HG03103 (cell line): ENCODE data around the gene SMIM5.

ENCODE experiments used
- ATAC-seq: cut with Tn5 transposase; IDR thresholded peaks from one replicate; pipeline ENCODE4 v1.9.1; 2021; ENCODE audit warnings: low read depth; ENCODE audit not compliant: unreplicated experiment

Gene SMIM5

DNA sequence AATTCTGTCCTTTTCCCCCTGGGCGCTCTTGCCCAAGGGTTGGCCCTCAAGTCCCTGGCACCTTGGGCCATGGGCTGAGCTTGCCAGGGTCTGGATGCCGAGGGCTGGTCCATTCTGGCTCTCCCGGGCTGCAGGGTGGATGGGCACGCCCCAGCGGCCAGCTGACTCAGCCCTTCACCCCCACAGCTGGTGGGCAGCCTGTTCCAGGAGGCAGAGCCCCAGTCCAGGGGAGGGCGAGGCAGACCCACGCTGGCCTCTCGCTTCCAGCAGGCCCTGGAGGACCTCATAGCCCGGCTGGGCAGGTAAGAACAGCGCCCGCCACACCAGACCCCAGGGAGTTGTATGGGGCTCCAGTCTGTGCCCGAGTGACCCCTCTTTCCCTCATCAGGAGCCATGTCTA, 30.6 kb upstream of the SMIM5 start:
- no peak for ATAC-seq

DNA sequence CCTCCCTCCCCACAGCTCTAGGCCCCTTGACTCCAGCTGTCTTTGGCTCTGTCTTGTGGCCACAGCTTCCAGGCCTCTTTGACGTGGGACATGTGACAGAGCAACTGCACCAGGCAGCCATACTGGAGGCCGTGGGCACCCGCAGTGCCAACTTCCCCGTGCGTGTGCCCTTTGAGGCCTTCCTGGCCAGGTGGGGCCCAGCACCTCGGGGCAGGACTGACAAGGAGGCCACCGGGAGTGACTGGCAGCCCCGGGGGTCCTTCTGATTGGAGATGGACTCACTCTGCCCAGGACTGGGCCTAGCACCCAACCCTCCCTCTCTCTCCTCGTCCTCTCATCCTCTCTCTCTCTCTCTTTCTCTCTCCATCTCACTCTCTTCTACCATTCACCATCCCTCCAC, 30.1 kb upstream of the SMIM5 start:
- no peak for ATAC-seq

DNA sequence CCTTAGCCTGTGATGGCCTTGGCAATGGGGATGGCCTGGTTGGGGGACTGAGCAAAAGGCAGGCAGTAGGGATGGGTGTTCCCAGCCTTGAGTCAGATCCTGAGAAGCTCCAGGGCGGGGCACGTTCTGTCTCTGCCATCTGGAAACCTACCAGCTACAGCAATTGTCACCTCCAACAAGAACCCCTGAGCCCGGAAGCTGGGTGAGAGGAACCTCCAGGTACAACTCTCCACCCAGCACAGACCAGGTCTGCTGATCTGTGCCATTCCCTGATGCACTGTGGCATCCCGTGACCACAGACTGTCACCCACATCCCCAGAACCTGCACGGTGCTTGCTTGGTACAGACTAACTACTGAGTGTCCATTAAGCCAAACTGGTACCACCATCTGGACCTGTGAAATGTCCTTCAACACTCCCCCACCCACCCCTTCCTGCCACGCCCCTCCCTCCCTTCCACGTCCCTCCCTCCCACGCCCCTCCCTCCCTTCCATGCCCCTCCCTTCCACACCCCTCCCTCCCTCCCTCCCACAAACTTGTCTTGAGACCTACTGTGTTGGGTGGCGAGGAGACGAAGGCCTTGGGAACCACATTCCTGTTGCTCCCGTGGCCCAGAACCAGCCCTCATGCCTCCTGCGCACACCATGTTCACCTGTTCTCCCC, 29.1 kb upstream of the SMIM5 start:
- ATAC-seq, result no peak

DNA sequence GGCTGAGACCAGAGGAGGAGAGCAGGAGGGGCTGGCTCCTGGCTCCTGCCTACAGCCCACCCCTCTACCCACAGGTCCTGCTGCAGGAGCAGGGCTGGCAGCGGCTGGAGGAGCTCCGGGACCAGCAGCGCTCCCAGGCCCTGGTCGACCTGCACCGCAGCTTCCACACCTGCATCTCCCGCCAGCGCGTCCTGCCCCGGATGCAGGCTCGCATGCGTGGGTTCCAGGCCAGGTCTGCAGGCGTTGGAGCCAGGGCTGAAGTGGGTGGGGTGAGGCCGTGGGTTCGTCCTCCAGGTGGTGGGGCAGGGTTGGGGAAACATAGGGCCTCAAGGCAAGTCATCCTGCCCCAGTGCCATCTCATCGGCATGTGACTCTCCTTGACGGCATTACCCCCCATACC, 27.4 kb upstream of the SMIM5 start:
- ATAC-seq, result no peak

DNA sequence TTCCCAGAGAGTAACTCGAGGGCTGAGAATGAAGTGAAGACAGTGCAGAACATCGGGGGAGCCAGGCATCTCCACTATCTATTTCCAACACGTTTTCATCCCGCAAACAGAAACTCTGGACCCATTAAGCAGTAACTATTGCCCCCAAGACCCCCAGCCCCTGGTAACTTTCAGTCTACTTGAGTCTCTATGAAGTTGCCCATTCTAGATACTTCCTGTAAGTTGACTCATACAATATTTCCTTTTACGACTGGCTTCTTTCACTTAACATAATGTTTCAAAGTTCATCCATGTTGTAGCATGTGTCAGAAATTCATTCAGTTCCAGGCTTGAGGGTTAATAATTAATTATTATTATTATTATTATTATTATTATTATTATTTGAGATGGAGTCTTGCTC, 26.1 kb upstream of the SMIM5 start:
- ATAC-seq, result no peak

DNA sequence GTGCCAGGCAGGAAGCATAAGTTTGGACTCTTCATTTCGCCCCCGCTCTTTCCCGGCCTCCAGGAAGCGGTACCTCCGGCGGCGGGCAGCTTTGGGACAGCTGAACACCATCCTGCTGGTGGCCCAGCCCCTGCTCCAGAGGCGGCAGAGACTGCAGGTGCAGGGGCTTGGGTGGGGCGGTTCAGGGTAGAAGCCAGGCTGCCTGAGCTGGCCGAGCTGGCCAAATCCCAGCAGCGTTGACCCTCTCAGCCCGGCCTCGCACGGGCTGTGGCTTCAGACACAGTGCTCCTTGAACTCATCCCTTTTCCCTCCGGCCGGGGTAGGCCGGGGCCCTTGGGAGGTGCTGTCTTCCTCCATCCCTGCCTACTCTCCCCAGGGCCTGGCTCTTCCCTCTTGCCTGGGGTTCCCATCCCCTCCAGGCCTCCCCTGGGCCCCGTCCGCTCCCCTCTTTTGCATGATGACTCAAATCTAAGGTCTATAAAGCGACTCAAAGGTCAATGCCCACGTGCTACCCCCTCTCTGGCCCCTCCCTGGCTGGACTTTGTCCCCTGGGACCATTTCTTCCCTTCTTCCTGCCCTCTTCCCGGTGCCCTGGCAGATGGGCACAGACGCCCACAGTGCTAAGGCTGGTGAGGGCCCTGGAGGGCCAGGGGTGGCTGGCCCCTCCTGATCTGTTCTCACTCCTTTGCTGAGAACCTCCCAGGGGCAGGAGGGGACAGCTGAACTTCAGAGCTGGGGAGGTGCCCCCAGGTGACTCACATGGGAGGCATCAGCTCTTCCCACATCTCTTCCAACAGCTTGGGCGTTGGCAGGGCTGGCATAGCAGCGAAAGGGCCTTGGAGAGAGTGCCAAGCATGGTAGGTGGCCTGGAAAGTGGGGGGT, 22.9 kb upstream of the SMIM5 start:
- ATAC-seq, result no peak

DNA sequence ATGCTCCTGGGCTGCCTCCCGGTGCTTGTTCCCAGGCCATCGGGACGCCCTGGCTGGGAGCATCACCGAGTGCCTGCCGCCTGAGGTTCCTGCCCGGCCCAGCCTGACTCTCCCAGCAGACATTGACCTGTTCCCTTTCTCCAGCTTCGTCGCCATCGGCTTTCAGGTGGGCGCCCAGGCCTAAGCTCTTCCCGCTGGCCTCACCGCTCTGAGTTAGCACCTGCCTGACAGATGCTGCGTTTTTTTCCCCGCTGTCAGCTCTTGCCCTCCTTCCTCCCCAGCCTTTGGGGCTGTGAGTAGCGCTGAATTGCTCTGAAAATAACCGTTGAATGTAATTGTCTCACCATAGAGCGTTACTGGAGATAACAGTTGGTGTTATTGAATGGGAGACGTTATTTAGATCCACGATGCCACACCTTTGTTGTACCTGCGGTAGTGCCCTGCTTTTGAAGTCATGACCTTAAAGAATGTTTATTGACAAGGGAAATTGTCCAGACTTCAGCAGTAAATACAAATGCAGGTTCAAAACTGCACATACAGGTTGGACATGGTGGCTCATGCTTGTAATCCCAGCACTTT, 21.3 kb upstream of the SMIM5 start:
- ATAC-seq, result no peak

DNA sequence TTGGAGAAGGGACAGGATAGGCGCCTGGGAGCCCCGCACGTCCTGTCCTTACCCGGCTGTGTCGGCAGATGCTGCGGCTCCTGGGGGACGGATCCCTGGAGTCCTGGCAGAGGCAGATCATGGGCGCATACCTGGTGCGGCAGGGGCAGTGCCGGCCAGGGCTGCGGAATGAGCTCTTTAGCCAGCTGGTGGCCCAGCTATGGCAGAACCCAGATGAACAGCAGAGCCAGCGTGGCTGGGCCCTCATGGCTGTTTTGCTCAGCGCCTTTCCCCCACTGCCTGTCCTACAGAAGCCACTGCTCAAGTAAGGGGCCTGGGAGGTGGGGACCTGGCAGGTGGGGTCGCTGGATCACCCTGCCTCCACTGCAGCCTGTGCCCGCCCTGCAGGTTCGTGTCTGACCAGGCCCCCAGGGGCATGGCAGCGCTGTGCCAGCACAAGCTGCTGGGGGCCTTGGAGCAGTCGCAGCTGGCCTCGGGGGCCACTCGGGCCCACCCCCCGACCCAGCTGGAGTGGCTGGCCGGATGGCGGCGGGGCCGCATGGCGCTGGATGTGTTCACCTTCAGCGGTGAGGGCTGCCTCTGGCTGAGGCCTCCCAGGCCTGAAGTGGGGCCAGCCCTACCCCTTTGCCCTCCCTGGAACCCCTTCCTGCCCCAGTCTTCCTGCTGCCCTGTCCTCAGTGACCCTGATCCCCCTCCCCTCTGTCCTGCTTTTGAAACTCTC, 20.2 kb upstream of the SMIM5 start:
- no peak for ATAC-seq

DNA sequence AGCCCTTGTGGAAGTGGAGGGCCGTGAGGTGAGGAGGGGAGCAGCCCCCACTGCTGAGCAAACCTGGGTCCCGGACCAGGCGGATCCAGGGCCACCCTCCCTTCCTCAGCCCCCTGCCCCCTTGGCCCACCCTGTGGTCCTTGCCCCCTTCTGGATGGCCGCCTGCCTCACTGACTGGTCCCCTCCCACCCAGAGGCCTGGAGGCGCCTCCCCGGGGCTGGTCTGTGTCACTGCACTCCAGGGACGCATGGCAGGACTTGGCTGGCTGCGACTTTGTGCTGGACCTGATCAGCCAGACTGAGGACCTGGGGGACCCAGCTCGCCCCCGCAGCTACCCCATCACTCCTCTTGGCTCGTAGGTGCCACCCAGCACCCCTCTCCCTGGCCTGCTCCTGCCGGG, 19.2 kb upstream of the SMIM5 start:
- no peak for ATAC-seq

DNA sequence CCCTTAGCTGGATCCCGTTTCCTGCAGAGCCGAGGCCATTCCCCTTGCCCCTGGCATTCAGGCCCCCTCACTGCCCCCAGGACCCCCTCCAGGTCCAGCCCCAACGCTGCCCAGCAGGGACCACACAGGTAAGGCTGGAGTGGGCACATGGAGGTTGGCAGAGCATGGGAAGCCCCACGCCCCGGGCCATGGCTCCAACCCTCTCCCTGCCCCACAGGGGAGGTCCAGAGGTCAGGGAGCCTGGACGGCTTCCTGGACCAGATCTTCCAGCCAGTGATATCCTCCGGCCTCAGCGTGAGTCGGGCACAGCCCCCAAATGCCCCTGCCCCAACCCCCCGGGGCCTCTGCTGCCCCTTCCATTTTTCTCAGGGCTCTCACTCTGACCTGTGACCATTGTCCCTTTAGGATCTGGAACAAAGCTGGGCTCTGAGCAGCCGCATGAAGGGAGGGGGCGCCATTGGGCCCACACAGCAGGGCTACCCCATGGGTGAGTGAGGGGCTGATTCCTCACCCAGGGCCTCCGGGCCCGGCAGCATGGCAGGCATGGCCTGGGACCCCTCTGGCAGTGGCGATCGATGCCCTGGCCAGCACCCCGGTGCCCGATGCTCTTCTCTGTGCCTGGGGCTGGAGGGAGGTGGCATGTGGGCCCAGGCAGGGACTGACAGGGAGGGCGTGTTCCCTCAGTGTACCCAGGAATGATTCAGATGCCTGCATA, 18.5 kb upstream of the SMIM5 start:
- ATAC-seq, result no peak

DNA sequence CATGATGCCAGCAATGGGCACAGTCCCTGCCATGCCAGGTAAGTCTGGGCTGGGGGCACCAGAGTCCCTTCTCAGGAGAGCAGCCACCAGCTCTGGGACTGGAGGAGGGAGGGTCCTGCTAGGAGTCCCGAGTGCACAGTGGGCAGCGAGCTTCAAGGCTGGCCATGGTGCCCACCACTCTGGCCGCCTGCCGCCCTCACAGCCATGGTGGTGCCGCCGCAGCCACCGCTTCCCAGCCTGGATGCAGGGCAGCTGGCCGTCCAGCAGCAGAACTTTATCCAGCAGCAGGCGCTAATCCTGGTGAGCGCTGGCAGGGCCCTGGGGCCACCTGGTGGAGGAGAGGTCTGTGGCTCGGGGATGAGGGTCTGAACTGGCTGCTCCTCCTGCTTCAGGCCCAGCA, 17.9 kb upstream of the SMIM5 start:
- ATAC-seq, result no peak

DNA sequence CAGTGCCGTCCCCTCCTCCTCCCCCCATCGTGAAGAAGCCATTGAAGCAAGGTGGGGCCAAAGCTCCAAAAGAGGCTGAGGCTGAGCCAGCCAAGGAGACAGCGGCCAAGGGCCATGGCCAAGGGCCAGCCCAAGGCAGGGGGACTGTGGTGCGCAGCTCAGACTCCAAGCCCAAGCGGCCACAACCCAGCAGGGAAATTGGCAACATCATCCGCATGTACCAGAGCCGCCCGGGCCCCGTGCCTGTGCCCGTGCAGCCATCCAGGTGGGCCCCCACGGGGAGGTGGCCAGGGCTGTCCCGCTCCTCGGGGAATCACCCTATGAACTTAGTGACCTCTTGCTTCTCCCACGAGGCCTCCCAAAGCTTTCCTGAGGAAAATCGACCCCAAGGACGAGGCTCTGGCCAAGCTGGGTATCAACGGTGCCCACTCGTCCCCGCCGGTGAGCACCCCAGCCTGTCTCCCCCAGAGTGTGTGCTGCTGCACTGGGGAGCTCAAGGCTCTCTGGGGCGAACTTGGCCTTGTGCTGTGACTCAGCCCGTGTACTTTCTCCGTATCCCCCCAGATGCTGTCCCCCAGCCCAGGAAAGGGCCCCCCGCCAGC, 16.6 kb upstream of the SMIM5 start:
- no peak for ATAC-seq

DNA sequence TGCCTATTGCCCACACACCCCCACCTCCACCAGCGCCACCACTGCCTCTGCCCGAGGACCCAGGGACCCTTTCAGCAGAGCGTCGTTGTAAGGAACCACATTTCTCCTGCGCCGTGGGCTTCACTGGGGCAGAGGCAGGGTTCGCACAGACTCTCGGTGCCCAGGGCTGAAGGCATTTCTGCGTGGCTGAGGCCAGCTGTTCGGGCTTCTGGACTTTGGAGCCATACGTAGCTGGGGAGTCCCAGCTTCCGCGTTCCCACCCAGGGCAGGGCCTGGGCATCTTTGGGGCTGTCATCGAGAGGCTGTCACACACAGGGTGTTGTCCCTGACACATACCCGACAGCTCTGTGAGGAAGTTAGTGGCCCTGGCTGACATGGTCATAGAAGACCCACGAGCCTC, 16.0 kb upstream of the SMIM5 start:
- no peak for ATAC-seq

DNA sequence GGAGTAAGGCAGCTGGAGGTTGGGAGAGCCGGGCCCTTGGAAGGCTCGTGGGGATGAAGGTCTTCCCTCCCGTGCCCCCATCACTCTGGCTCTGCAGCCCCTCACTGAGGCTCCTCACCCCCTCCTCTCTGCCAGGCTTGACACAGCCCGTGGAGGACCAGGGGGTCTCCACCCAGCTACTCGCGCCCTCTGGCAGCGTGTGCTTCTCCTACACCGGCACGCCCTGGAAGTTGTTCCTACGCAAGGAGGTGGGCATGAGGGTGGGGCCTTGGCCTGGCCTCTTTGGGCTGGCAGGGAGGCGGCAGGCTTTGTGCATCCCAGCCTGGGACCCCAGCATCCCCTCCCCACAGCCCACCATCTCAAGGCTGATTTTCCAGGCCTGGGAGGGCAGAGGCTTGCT, 15.6 kb upstream of the SMIM5 start:
- no peak for ATAC-seq

DNA sequence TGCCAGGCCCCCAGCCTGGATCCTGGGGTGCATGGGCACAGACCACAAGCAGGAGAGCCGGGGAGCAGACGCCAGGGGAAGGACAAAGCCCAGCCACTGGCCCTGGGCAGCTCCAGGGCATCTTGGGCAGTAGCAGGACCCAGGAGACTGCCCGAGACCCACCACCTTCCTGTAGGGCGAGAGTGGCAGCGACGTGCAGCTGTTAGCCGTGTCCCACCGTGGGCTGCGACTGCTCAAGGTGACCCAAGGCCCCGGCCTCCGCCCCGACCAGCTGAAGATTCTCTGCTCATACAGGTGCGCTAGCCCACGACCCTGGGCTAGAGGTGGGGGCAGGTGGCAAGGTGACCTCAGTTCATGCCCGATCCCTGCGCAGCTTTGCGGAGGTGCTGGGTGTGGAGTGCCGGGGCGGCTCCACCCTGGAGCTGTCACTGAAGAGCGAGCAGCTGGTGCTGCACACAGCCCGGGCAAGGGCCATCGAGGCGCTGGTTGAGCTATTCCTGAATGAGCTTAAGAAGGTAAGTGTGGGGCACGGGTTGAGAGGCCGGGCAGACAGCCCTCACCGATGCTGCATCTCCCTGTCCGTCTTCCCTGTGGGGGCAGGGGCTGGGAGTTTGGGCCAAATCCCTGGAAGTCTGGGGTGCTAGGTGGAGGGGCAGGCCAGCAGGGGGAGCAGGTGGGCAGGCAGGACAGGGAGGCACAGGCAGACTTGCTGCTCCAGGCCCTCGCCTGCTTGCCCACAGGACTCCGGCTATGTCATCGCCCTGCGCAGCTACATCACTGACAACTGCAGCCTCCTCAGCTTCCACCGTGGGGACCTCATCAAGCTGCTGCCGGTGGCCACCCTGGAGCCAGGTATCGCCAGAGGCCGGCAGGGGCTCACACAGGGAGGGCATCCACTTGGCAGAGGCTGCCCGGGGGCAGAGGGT, 13.5 kb upstream of the SMIM5 start:
- no peak for ATAC-seq

DNA sequence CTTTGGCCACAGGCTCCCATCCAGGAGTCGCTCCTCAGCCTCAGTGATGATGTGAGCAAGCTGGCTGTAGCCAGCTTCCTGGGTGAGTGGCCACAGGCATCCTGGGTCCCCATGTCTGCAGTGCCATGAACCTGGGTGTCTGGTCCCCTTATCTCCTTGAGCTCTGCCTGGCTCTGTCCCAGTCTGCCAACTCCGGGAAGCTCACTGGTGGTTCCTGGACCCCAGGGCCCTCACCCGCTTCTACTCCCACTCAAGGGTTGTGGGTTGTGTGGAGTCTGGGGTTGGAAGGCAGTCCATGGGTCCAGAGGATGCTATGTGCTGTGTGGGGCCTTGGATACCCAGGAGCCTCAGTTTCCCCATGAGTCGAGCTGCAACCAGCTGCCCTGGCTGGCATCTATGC, 11.7 kb upstream of the SMIM5 start:
- no peak for ATAC-seq

DNA sequence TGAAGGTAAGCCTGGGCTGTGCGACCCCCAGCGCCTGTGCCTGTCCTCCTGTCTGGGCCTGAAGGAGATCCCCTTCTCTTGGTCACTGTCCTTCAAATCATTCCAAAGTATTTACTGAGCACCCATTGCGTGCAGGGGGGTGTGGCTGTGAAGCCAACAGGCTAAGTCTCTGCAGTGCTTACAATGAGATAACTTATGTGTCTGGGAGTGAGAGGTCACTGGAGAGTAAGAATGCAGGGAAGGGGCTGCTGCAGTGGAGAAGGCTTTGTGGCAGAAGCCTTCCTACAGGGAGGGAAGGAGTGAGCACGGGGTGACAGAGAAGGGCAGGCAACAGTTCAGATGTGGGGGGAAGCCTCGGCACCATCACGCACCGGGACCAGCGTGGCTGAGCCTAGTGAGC, 11.2 kb upstream of the SMIM5 start:
- no peak for ATAC-seq

DNA sequence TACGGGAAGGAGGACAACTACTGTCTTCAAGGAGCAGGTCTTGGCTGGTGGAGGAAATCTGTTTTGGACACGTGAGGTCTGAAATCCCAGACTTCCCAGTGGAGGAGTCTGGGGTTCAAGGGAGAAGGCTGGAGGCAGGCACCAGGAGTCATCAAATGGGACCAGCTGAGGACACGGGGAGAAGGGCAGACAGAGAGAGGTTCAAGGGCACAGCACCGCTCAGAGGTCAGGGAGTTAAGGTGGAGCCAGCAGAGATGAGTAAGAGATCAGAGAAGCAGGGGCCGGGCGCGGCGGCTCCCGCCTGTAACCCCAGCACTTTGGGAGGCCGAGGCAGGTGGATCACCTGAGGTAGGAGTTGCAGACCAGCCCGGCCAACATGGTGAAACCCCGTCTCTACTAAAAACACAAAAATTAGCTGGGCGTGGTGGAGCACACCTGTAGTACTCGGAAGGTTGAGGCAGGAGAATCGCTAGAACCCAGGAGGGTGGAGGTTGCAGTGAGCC, 10.4 kb upstream of the SMIM5 start:
- ATAC-seq, result no peak

DNA sequence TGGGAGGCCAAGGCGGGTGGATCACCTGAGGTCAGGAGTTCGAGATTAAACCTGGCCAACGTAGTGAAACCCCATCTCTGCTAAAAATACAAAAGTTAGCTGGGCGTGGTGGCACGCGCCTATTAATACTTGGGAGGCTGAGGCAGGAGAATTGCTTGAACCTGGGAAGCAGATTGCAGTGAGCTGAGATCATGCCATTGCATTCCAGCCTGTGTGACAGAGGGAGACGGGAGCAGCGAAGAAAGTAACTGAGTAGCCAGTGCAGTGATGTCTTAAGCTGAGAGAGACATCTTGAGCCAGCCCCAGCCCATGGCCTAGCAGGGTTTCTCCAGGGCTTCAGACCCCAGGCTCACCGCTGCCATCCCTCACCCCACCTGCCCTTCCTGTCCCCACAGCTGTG, 9.8 kb upstream of the SMIM5 start:
- ATAC-seq, result no peak
